ENCODE results near the gene ZDHHC22. TPM values are rescaled to one million over a fixed set of nuclear protein-coding genes. Genes with fewer than 3 reads are reported as not detected.

The ZDHHC22 gene
- total and polyA plus RNA-seq, 2 experiments from 2014 or later = 17.6 to 32.1 TPM

DNA sequence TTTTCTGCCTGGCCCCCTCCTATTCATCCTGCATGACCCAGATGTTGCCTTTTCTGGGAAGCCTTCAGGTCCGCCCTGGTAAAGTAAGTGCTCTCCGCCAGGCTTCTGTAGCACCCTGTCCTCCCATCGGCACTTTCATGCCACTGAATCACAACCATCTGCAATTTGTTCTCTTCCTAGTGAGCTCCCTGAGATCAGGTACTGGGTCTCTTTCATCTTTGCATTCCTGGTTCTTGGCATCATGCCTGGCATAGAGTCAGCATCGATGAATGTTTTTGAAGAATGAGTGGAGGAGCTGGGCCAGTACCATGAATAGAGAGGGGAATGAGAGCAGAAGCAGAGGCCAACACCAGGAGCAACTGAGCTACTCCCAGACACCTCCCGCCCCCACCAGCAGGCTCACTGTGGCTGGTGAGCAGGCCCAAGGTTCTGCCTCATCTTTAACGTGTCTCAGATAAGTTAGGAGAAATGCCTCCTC is 13.1 kb downstream of the ZDHHC22 start:
- H3K27me3 ChIP-seq (ENCODE audit: insufficient read depth) = 0 out of 2 replicates have a peak, but pooled peaks cover 12% of the 10 kb centered on the region
- no peak overlapping the region for H3K27ac ChIP-seq (ENCODE audit: low read depth)
- no peaks in the 10 kb centered on the region for H3K9me3 Mint-ChIP-seq
- peaks cover 24% of the 10 kb centered on the region for H3K4me1 ChIP-seq (ENCODE audit: insufficient read depth)
- H3K4me1 Mint-ChIP-seq = peaks cover 31% of the 10 kb centered on the region
- no peak overlapping the region for H3K4me2 ChIP-seq
- no peak overlapping the region for H3K4me3 ChIP-seq
- TF ChIP-seq STAT1 (IDR thresholded peaks at IDR 0.05; ENCODE audit: unreplicated experiment) (no peak), ETS1 (IDR thresholded peaks at IDR 0.05) (no peak), POLR2AphosphoS5 (IDR thresholded peaks at IDR 0.05; ENCODE audit: low read depth) (no peak), EZH2 (IDR thresholded peaks at IDR 0.05; ENCODE audit: low read depth, unreplicated experiment) (no peak), REST (IDR thresholded peaks at IDR 0.05; ENCODE audit: unreplicated experiment) (no peak), NANOG (IDR thresholded peaks at IDR 0.05; ENCODE audit: borderline replicate concordance) (no peak), JUNB (IDR thresholded peaks at IDR 0.05; ENCODE audit: unreplicated experiment) (no peak), CREB1 (CRISPR knock-in tag; IDR thresholded peaks at IDR 0.05; ENCODE audit: low read depth) (no peak), ZNF462 (CRISPR knock-in tag; IDR thresholded peaks at IDR 0.05) (no peak), ZNF114 (CRISPR knock-in tag; IDR thresholded peaks at IDR 0.05) (no peak), ZNF331 (CRISPR knock-in tag; IDR thresholded peaks at IDR 0.05; ENCODE audit: low read depth) (no peak), CTCF (conservative IDR thresholded peaks at IDR 0.05; ENCODE audit: low read depth in 2 of 2) (no peak)
- H2AFZ ChIP-seq = no peak overlapping the region
- ATAC-seq = no peak
- H4K20me1 ChIP-seq (replicated peaks; ENCODE audit: insufficient read depth) = no peaks in the 10 kb centered on the region; the same call in 1 of the 2 replicates
- no peak overlapping the region for H3K27ac Mint-ChIP-seq
- peaks cover 28% of the 10 kb centered on the region for H3K27me3 Mint-ChIP-seq (ENCODE audit: insufficient read depth, low read depth, poor library complexity)
- H3K36me3 ChIP-seq (ENCODE audit: insufficient read depth) = no peaks in the 10 kb centered on the region; the same call in 1 of the 2 replicates
- H3K36me3 Mint-ChIP-seq (ENCODE audit: low read depth) = peaks cover 22% of the 10 kb centered on the region
- no peaks in the 10 kb centered on the region for H3K9me2 ChIP-seq (ENCODE audit: insufficient read depth)
- 0 out of 2 replicates have a peak, but pooled peaks cover 12% of the 10 kb centered on the region for H3F3A ChIP-seq (replicated peaks; ENCODE audit: low read depth)
- no peak overlapping the region for H3K4me3 Mint-ChIP-seq
- H3K79me2 ChIP-seq (replicated peaks; ENCODE audit: insufficient read depth) = no peaks in the 10 kb centered on the region
- DNase-seq (ENCODE audit: low spot score) = no peak
